ENCODE results near the gene C19orf44. TPM values are rescaled to one million over a fixed set of nuclear protein-coding genes. Genes with fewer than 3 reads are reported as not detected.
A peak's percentile ranks its signal among the peaks of the same experiment; 100 is the strongest.
"Not testable (repeated sequence)": the region's sequence is repeated elsewhere in the genome, so short reads cannot be mapped to it uniquely, and the experiment has no call there.

C19orf44 gene
- total RNA-seq, 5 donors from 2014 or later (not counting 1 experiment from before 2014, with no cell fraction given), result 2.3 to 4.6 (median 3.3) TPM

DNA sequence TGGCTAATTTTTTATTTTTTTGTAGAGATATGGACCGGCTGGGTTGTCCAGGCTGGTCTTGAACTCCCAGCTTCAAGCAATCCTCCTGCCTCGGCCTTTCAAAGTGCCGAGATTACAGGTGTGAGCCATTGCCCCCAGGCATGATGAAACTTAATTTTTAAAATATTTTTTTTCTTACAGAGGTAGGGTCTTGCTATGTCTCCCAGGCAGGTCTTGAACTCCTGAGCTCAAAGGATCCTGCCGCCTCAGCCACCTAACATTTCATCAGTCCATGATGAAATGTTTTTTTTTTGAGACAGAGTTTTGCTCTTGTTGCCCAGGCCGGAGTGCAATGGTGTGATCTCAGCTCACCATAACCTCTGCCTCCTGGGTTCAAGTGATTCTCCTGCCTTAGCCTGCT lies 12.4 kb downstream of the C19orf44 start:
- H3K4me1 ChIP-seq (ENCODE audit: control insufficient read depth in 1 of 2, extremely low read depth in 1 of 2, insufficient read depth in 2 of 2, low read length in 2 of 2), result no peaks in the 10 kb centered on the region
- H3K9me3 ChIP-seq, result no peaks in the 10 kb centered on the region
- Mint-ChIP-seq H3K4me1 (no peaks in the 10 kb centered on the region), H3K9me3 (no peaks in the 10 kb centered on the region), H3K27ac (no peak overlapping the region), H3K27me3 (no peaks in the 10 kb centered on the region), H3K4me3 (no peak overlapping the region), H3K36me3 (peaks cover 16% of the 10 kb centered on the region)
- no peak overlapping the region for H3K27ac ChIP-seq (ENCODE audit: low read length)
- ATAC-seq (replicated peaks in 1 of 4) (no peak), DNase-seq (no peak)
- no peak overlapping the region for H3K4me3 ChIP-seq (ENCODE audit: control insufficient read depth in 1 of 2, extremely low read depth in 1 of 2, low read length in 1 of 2)
- no peaks in the 10 kb centered on the region for H3K27me3 ChIP-seq (replicated peaks in 1 of 2; ENCODE audit: control insufficient read depth in 2 of 2, extremely low read depth in 1 of 2, insufficient read depth in 2 of 2, low read length in 1 of 2)
- peaks cover 5 to 7% of the 10 kb centered on the region in 2 donors for H3K36me3 ChIP-seq (ENCODE audit: control insufficient read depth in 2 of 2, extremely low read depth in 1 of 2, insufficient read depth in 1 of 2, low read length in 1 of 2)
- ChIA-PET POLR2A (no interaction called here), CTCF (no interaction called here)
- no CpG with 5 or more reads among the region's 5 CpGs for WGBS (ENCODE audit: insufficient coverage)

GRCh38 chr19:16509141-16510061 lies 13.2 kb downstream of the C19orf44 start:
- CTCF ChIA-PET, result interaction anchor here in 1 of 2 donors (0.5 kb wide), 1 partner anchor 192 kb away, joined by 3 read pairs; no protein-coding TSS in a partner anchor
- Histone ChIP-seq H3K4me1 (ENCODE audit: control insufficient read depth in 1 of 2, extremely low read depth in 1 of 2, insufficient read depth in 2 of 2, low read length in 2 of 2) (no peaks in the 10 kb centered on the region), H3K36me3 (ENCODE audit: control insufficient read depth in 2 of 2, extremely low read depth in 1 of 2, insufficient read depth in 1 of 2, low read length in 1 of 2) (peaks cover 5 to 7% of the 10 kb centered on the region in 2 donors), H3K27ac (ENCODE audit: low read length) (no peak overlapping the region), H3K9me3 (no peaks in the 10 kb centered on the region), H3K27me3 (replicated peaks in 1 of 2; ENCODE audit: control insufficient read depth in 2 of 2, extremely low read depth in 1 of 2, insufficient read depth in 2 of 2, low read length in 1 of 2) (no peaks in the 10 kb centered on the region), H3K4me3 (ENCODE audit: control insufficient read depth in 1 of 2, extremely low read depth in 1 of 2, low read length in 1 of 2) (no peak overlapping the region)
- Mint-ChIP-seq H3K4me3 (no peak overlapping the region), H3K9me3 (no peaks in the 10 kb centered on the region), H3K27ac (no peak overlapping the region), H3K36me3 (peaks cover 14% of the 10 kb centered on the region), H3K27me3 (no peaks in the 10 kb centered on the region), H3K4me1 (no peaks in the 10 kb centered on the region)
- 94% methylated on average over 28 of the region's 28 CpGs for WGBS (ENCODE audit: insufficient coverage)
- POLR2A ChIA-PET, result no interaction called here
- DNase-seq (no peak), ATAC-seq (replicated peaks in 1 of 4) (no peak)

- H3K9me3 Mint-ChIP-seq; H3K27ac ChIP-seq (ENCODE audit: low read length); H3K27ac Mint-ChIP-seq; ATAC-seq (replicated peaks in 1 of 4); POLR2A ChIA-PET; H3K9me3 ChIP-seq; H3K27me3 ChIP-seq (replicated peaks in 1 of 2; ENCODE audit: control insufficient read depth in 2 of 2, extremely low read depth in 1 of 2, insufficient read depth in 2 of 2, low read length in 1 of 2); DNase-seq; H3K4me1 Mint-ChIP-seq; CTCF ChIA-PET; H3K4me3 Mint-ChIP-seq; H3K27me3 Mint-ChIP-seq; H3K4me3 ChIP-seq (ENCODE audit: control insufficient read depth in 1 of 2, extremely low read depth in 1 of 2, low read length in 1 of 2): not testable (repeated sequence)
- peaks cover 14% of the 10 kb centered on the region for H3K36me3 Mint-ChIP-seq
- H3K4me1 ChIP-seq (ENCODE audit: control insufficient read depth in 1 of 2, extremely low read depth in 1 of 2, insufficient read depth in 2 of 2, low read length in 2 of 2), result peaks cover 0 to 12% of the 10 kb centered on the region in 2 experiments
- 90% methylated on average over 9 of the region's 10 CpGs for WGBS (ENCODE audit: insufficient coverage)
- peaks cover 9 to 13% of the 10 kb centered on the region in 2 donors for H3K36me3 ChIP-seq (ENCODE audit: control insufficient read depth in 2 of 2, extremely low read depth in 1 of 2, insufficient read depth in 1 of 2, low read length in 1 of 2)
These were observed 16.4 kb downstream of the C19orf44 start for GRCh38 chr19:16512611-16513010.

DNA sequence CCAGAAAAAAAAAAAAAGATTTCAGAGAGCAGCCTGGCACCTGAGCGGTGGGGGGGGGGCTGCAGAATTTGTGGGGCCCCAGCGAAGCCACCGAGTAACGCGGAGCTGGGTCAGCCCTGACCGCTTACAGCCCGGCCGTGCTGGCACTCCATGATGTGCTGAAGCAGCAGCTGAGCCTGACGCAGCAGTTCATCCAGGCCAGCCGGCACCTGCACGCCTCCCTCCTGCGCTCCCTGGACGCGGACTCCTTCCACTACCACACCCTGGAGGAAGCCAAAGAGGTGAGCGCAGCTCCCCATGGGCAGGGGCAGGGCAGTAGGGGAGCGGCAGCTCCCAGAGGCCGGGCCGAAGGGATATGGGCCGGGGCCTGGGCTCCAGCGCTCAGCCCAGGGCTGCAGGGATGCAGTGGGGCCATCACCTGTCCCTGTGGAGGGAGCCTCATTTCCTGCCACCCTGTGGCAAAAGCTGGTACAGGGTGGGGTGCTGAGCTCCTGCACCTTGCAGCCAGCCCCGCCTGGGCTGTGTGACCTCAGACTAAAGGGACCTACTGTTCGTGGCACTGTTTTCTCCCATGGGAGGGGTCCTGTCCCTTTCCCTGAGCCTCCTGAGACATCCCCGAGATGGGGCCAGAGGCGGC lies 18.3 kb downstream of the C19orf44 start:
- 96% methylated on average over 17 of the region's 24 CpGs for WGBS (ENCODE audit: insufficient coverage)
- no peaks in the 10 kb centered on the region for H3K27me3 ChIP-seq (replicated peaks in 1 of 2; ENCODE audit: control insufficient read depth in 2 of 2, extremely low read depth in 1 of 2, insufficient read depth in 2 of 2, low read length in 1 of 2)
- no peaks in the 10 kb centered on the region for H3K9me3 ChIP-seq
- Mint-ChIP-seq H3K27ac (no peak overlapping the region), H3K4me3 (no peak overlapping the region), H3K36me3 (peaks cover 27% of the 10 kb centered on the region), H3K4me1 (peaks cover 0 to 5% (median 4%) of the 10 kb centered on the region in 3 donors), H3K9me3 (no peaks in the 10 kb centered on the region), H3K27me3 (no peaks in the 10 kb centered on the region)
- H3K36me3 ChIP-seq (ENCODE audit: control insufficient read depth in 2 of 2, extremely low read depth in 1 of 2, insufficient read depth in 1 of 2, low read length in 1 of 2), result peaks cover 19 to 24% of the 10 kb centered on the region in 2 donors
- POLR2A ChIA-PET, result no interaction called here
- H3K4me1 ChIP-seq (ENCODE audit: control insufficient read depth in 1 of 2, extremely low read depth in 1 of 2, insufficient read depth in 2 of 2, low read length in 2 of 2), result peaks cover 0 to 12% of the 10 kb centered on the region in 2 experiments
- no peak overlapping the region for H3K27ac ChIP-seq (ENCODE audit: low read length)
- DNase-seq, result no peak
- ATAC-seq (replicated peaks in 1 of 4), result no peak
- CTCF ChIA-PET, result no interaction called here
- no peak overlapping the region for H3K4me3 ChIP-seq (ENCODE audit: control insufficient read depth in 1 of 2, extremely low read depth in 1 of 2, low read length in 1 of 2)

GRCh38 chr19:16516381-16516780 lies 20.2 kb downstream of the C19orf44 start:
- peaks cover 37% of the 10 kb centered on the region for H3K36me3 Mint-ChIP-seq
- H3K9me3 Mint-ChIP-seq, result no peaks in the 10 kb centered on the region
- POLR2A ChIA-PET, result no interaction called here
- no peak overlapping the region for H3K4me3 Mint-ChIP-seq
- Histone ChIP-seq H3K9me3 (no peaks in the 10 kb centered on the region), H3K27ac (ENCODE audit: low read length) (no peak overlapping the region), H3K4me3 (ENCODE audit: control insufficient read depth in 1 of 2, extremely low read depth in 1 of 2, low read length in 1 of 2) (no peak overlapping the region), H3K36me3 (ENCODE audit: control insufficient read depth in 2 of 2, extremely low read depth in 1 of 2, insufficient read depth in 1 of 2, low read length in 1 of 2) (peaks cover 19 to 39% of the 10 kb centered on the region in 2 donors), H3K27me3 (replicated peaks in 1 of 2; ENCODE audit: control insufficient read depth in 2 of 2, extremely low read depth in 1 of 2, insufficient read depth in 2 of 2, low read length in 1 of 2) (no peaks in the 10 kb centered on the region), H3K4me1 (ENCODE audit: control insufficient read depth in 1 of 2, extremely low read depth in 1 of 2, insufficient read depth in 2 of 2, low read length in 2 of 2) (peaks cover 0 to 12% of the 10 kb centered on the region in 2 experiments)
- WGBS (ENCODE audit: insufficient coverage), result 91% methylated on average over 9 of the region's 15 CpGs
- no peak overlapping the region for H3K27ac Mint-ChIP-seq
- ATAC-seq (replicated peaks in 1 of 4), result no peak
- H3K27me3 Mint-ChIP-seq, result no peaks in the 10 kb centered on the region
- DNase-seq, result no peak
- H3K4me1 Mint-ChIP-seq, result peaks cover 0 to 5% (median 4%) of the 10 kb centered on the region in 3 donors
- CTCF ChIA-PET, result interaction anchor here in 1 of 2 donors (0.7 kb wide), 1 partner anchor 10 kb away, joined by 3 read pairs; no protein-coding TSS in a partner anchor

GRCh38 chr19:16516923-16517610 lies 20.9 kb downstream of the C19orf44 start:
- no peaks in the 10 kb centered on the region for H3K9me3 ChIP-seq
- peaks cover 35% of the 10 kb centered on the region for H3K36me3 Mint-ChIP-seq
- no peak overlapping the region for H3K4me3 ChIP-seq (ENCODE audit: control insufficient read depth in 1 of 2, extremely low read depth in 1 of 2, low read length in 1 of 2)
- CTCF ChIA-PET, result interaction anchor here in 1 of 2 donors (0.7 kb wide), 1 partner anchor 10 kb away, joined by 3 read pairs; no protein-coding TSS in a partner anchor
- peaks cover 0 to 5% (median 4%) of the 10 kb centered on the region in 3 donors for H3K4me1 Mint-ChIP-seq
- H3K36me3 ChIP-seq (ENCODE audit: control insufficient read depth in 2 of 2, extremely low read depth in 1 of 2, insufficient read depth in 1 of 2, low read length in 1 of 2), result peaks cover 19 to 44% of the 10 kb centered on the region in 2 donors
- DNase-seq, result no peak
- ATAC-seq (replicated peaks in 1 of 4), result peak in 3 of 4 experiments; percentile 14 to 28 (median 23)
- no peak overlapping the region for H3K4me3 Mint-ChIP-seq
- peak overlapping the region in 1 of 2 donors; percentile 44 for H3K27ac Mint-ChIP-seq
- no peaks in the 10 kb centered on the region for H3K27me3 Mint-ChIP-seq
- H3K4me1 ChIP-seq (ENCODE audit: control insufficient read depth in 1 of 2, extremely low read depth in 1 of 2, insufficient read depth in 2 of 2, low read length in 2 of 2), result peaks cover 0 to 12% of the 10 kb centered on the region in 2 experiments
- H3K9me3 Mint-ChIP-seq, result no peaks in the 10 kb centered on the region
- WGBS (ENCODE audit: insufficient coverage), result 23% methylated on average over 4 of the region's 14 CpGs
- no peak overlapping the region for H3K27ac ChIP-seq (ENCODE audit: low read length)
- POLR2A ChIA-PET, result no interaction called here
- no peaks in the 10 kb centered on the region for H3K27me3 ChIP-seq (replicated peaks in 1 of 2; ENCODE audit: control insufficient read depth in 2 of 2, extremely low read depth in 1 of 2, insufficient read depth in 2 of 2, low read length in 1 of 2)

Measured in T-cell (primary cell).